Ascending aorta (tissue), 2 donors: ENCODE measurements around the gene ISLR2. TPM values are rescaled to one million over a fixed set of nuclear protein-coding genes. Genes with fewer than 3 reads are reported as not detected.
"Not testable (repeated sequence)": the region's sequence is repeated elsewhere in the genome, so short reads cannot be mapped to it uniquely, and the experiment has no call there.

Experiments used
- DNase-seq, 2 donors: peaks; one replicate each; pipeline ENCODE4 v3.0.0-alpha.2; 2019; ENCODE audit warnings: low spot score in 2 of 2
- H3K27ac ChIP-seq, 2 donors: fragments of 200-600 bp; sonication (generic); one replicate each; pipeline ENCODE4 v1.5.1; 2016 to 2017; ENCODE audit warnings: mild to moderate bottlenecking in 1 of 2
- H3K27me3 ChIP-seq: fragments of 200-600 bp; sonication (generic); one replicate; pipeline ENCODE4 v1.5.1; 2017
- H3K36me3 ChIP-seq, 2 donors: fragments of 200-600 bp; sonication (generic); one replicate each; pipeline ENCODE4 v1.5.1; 2016
- H3K4me1 ChIP-seq, 2 donors: fragments of 200-600 bp; sonication (generic); one replicate each; pipeline ENCODE4 v1.5.1; 2016 to 2017; ENCODE audit warnings: mild to moderate bottlenecking in 1 of 2
- H3K4me3 ChIP-seq, 2 donors: fragments of 200-600 bp; sonication (generic); one replicate each; pipeline ENCODE4 v1.5.1; 2016 to 2017; ENCODE audit warnings: mild to moderate bottlenecking in 1 of 2
- H3K9me3 ChIP-seq, 2 donors: fragments of 200-600 bp; sonication (generic); one replicate each; pipeline ENCODE4 v1.5.1; 2016
- CTCF ChIP-seq, 3 experiments: fragments of 200-600 bp in 2 of 3; fragments of 450-650 bp in 1 of 3; sonication (generic) in 2 of 3; IDR thresholded peaks; one replicate each; pipeline ENCODE4 v1.5.1; 2016 to 2019; ENCODE audit warnings: antibody characterized with exemption in 3 of 3, mild to moderate bottlenecking in 1 of 3, moderate library complexity in 1 of 3
- intact Hi-C: fragments of 100-400 bp; cut with DNase I; formaldehyde crosslinking; loops from one replicate; pipeline ENCODE4 v1.15.1; 2023
- total RNA-seq: library from RNA; depleted of rRNA; stranded (reverse); fragments of >200 nt; gene quantifications from one replicate; pipeline ENCODE4 v1.1.0, GENCODE V29; 2016

Gene ISLR2
- total RNA-seq, 1 donor from 2014 or later = 0.64 TPM

DNA sequence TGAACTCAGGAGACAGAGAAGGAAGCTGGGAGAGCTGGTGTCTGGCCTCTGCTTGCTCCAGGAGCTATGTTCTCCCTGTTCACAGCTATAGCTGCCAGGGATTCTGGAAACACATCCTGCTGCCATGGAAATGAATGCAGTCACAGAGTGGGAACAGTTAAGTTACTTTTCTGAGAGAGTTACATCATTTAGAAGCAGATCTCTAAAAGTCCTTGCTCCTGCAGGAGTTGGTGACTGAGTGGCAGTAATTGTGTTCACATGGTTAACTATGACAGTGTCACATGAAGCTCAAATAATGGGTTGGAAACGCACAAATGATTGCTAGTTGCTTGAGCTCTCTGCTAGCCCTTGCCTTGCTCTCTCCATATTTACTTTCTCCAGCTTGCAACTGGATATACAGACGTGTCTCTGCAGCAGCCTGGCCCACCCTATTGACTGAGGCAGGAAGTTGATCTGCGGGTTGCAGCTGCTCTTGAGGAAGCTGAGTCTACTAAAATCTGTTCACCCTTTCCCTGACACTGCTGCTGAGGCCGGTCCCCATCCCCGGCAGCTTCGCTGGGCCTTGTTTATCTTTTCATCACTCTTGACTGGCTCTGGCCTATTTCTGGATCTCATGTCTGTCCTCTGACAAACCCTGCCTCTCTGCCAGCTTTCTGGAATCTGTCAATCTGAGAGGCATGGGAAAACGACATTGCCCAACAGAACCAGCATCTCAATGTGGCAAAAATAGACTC lies 26.5 kb downstream of the ISLR2 start:
- peak overlapping the region; percentile 59 to 72 for H3K27ac ChIP-seq
- no peaks in the 10 kb centered on the region for H3K9me3 ChIP-seq
- intact Hi-C loops = loop anchor here (2.0 to 5.0 kb wide), 2 partner anchors 16 to 45 kb away; partner anchors contain the start of genes ISLR and STRA6
- peaks cover 3 to 25% of the 10 kb centered on the region in 2 donors for H3K4me1 ChIP-seq
- peak in 1 of 2 donors; percentile 80 for DNase-seq
- no peak overlapping the region for H3K4me3 ChIP-seq
- no peaks in the 10 kb centered on the region for H3K27me3 ChIP-seq
- H3K36me3 ChIP-seq = no peaks in the 10 kb centered on the region
- TF ChIP-seq CTCF (IDR thresholded peaks at IDR 0.05) = no peak

DNA sequence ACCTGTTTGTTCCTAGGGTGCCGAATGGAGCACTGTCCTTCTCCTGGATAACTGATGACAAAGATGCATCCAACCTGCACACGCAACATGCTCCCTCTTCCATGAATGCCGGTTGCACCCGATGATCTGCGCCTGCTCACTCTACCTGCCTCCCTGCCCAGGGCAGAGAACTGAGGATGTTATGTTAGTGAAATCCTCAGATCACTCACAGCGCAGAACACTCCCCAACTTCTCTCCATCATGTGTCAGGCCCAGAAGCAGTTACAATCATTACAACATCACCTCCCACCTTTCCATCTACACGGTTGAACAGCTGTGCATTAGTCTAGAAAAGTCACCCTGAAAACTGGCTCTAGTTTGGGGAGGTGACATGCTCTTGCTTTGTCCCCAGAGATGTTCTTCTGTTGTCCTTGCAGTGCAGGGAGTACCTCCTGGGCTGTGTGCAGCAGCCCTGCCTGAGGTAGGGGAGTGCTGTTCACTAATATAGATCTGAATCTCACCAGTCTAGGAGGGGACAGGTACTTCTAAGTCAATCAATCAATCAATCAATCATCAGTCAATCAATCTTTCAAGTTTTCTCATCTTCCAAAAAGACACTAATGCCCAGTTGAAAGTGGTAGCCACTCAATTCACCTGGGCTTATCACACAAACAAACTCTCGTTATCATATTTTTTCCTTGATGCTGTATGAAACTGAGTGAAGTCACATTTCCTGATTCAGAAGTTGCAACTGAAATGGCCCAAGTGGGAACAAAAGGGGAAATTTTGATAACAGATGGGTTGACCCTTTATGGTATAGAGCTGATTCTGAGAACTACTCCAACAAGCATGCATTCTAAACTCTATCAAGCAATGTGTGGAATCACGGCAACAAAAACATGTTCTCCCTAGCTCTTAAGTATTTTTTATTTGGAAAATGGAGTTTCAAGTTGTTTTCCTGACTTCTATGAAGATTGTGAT lies 27.8 kb downstream of the ISLR2 start:
- peaks cover 3 to 25% of the 10 kb centered on the region in 2 donors for H3K4me1 ChIP-seq
- intact Hi-C loops = loop anchor here (2.0 to 5.0 kb wide), 2 partner anchors 15 to 44 kb away; partner anchors contain the start of genes ISLR and STRA6
- peak overlapping the region; percentile 59 to 72 for H3K27ac ChIP-seq

GRCh38 chr15:74158855-74159650 lies 28.7 kb downstream of the ISLR2 start:
- no peak for DNase-seq
- Histone ChIP-seq H3K4me3 (no peak overlapping the region), H3K9me3 (no peaks in the 10 kb centered on the region), H3K36me3 (no peaks in the 10 kb centered on the region), H3K27ac (no peak overlapping the region), H3K27me3 (no peaks in the 10 kb centered on the region), H3K4me1 (peaks cover 3 to 25% of the 10 kb centered on the region in 2 donors)
- intact Hi-C loops = loop anchor here (5.0 kb wide), 1 partner anchor 43 kb away; the partner anchor contains the start of gene STRA6
- no peak for TF ChIP-seq CTCF (IDR thresholded peaks at IDR 0.05)

More for the DNA sequence above, 27.8 kb downstream of the ISLR2 start:
- no peaks in the 10 kb centered on the region for H3K27me3 ChIP-seq
- no peak for DNase-seq
- no peak overlapping the region for H3K4me3 ChIP-seq
- no peaks in the 10 kb centered on the region for H3K36me3 ChIP-seq
- no peak for TF ChIP-seq CTCF (IDR thresholded peaks at IDR 0.05)
- H3K9me3 ChIP-seq = no peaks in the 10 kb centered on the region

DNA sequence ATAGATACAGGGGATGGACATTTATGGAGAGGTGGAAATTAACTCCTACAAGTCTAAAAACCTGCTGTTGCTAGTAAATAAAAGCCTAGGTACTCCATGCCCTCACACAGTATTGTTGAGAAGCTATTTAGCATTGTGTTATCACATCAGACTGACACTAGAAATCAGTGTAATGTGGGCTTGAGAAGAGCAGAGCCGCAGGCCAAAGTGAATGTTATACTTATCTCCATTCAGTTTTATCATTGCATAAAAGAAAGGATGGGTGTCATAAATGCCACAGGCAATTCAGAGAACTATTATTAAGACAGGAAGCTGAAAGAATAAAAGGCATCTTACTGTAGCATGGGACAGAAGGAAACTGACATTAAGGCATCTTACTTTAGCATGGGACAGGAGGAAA lies 29.4 kb downstream of the ISLR2 start:
- H3K9me3 ChIP-seq = no peaks in the 10 kb centered on the region
- H3K4me1 ChIP-seq = peaks cover 3 to 25% of the 10 kb centered on the region in 2 donors
- TF ChIP-seq CTCF (IDR thresholded peaks at IDR 0.05) = no peak
- intact Hi-C loops = loop anchor here (5.0 kb wide), 1 partner anchor 43 kb away; the partner anchor contains the start of gene STRA6
- no peak overlapping the region for H3K4me3 ChIP-seq
- DNase-seq = no peak
- H3K36me3 ChIP-seq = no peaks in the 10 kb centered on the region
- H3K27me3 ChIP-seq = no peaks in the 10 kb centered on the region
- no peak overlapping the region for H3K27ac ChIP-seq

DNA sequence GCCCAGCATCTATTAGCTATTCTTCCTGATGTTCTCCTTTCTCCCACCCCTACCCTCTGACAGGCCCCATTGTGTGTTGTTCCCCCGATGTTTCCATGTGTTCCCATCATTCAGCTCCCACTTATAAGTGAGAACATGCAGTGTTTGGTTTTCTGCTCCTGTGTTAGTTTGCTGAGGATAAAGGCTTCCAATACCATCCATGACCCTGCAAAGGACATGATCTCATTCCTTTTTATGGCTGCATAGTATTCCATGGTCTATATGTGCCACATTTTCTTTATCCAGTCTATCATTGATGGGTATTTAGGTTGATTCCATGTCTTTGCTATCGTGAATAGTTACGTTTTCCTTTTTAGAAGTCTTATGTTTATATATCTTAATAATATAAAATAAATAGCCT lies 30.0 kb downstream of the ISLR2 start:
- intact Hi-C loops, H3K4me3 ChIP-seq, H3K27me3 ChIP-seq, H3K9me3 ChIP-seq, DNase-seq, H3K27ac ChIP-seq, H3K36me3 ChIP-seq: not testable (repeated sequence)
- peaks cover 3 to 25% of the 10 kb centered on the region in 2 donors for H3K4me1 ChIP-seq

- H3K4me1 ChIP-seq = peaks cover 3 to 12% of the 10 kb centered on the region in 2 donors
- intact Hi-C loops, H3K27ac ChIP-seq, H3K36me3 ChIP-seq, H3K27me3 ChIP-seq, H3K9me3 ChIP-seq, H3K4me3 ChIP-seq, DNase-seq: not testable (repeated sequence)
Measured at GRCh38 chr15:74162195-74162536, 31.8 kb downstream of the ISLR2 start.
